Endometrial microvascular endothelial cells (primary cell): ENCODE data around the gene CLEC2L. TPM values are rescaled to one million over a fixed set of nuclear protein-coding genes. Genes with fewer than 3 reads are reported as not detected.

Experiments
- in situ Hi-C: cut with HindIII; loops from 2 replicates; pipeline ENCODE4 v1.10.0; 2017; ENCODE audit warnings: low sequenced_read_pairs, low pct_unique_long_range_greater_than_20kb; ENCODE audit errors: inconsistent ontology term
- total RNA-seq: library from RNA; depleted of rRNA; stranded (reverse); fragments of >200 nt; gene quantifications from one replicate; pipeline ENCODE4 v1.2.3, GENCODE V29; 2015; ENCODE audit errors: inconsistent ontology term

Gene CLEC2L
- total RNA-seq, 1 donor from 2014 or later, result not detected

DNA sequence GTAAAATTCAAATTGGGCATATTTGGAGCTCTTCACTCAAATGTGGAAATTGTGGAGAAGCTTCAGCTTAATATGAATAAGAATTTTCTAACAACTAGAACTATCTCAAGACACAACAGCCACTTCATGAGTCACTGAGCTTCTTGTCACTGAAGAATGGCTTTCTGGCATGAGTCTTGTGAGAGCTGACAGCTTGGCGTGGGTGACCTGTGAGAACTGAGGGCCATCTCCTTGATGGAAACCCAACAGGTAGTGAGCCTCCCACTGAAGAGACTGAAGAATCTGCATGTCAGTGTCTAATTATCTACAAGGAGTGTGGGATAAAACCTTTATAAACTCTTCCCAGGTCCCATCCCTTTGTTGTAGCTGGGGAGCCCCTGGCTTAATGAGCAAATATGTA is 66.0 kb downstream of the CLEC2L start:
- in situ Hi-C loops, result no loop called here

DNA sequence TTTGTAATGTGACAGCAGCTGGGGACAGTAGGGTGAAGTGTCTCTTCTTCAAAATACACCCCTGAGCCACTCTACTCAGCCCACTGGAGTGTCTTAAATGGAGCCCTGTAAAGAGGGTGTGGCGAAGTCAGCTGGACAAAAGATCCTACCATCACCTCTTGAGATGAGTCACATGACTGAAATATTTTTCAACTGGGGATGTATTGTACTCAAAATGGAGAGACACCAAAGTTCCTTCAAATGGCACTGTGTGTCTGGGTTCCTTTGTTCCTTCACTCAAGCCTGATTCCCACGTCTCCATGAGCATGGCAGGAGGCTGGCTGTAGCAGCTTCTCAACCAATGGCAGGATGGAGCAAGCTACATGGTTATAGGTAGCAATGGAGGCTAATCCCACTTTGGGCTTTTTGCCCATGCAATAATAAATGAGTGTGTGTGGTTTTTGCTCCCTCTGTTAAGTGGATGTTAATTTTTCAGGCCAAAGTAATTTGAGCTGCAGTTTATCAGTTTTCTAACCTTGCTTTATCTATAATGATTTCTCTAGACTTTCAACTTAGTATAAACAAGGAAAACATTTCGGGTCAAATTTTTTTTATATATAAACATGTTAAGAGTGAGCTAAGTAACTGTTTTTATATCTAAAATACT is 68.2 kb downstream of the CLEC2L start:
- in situ Hi-C loops, result no loop called here

DNA sequence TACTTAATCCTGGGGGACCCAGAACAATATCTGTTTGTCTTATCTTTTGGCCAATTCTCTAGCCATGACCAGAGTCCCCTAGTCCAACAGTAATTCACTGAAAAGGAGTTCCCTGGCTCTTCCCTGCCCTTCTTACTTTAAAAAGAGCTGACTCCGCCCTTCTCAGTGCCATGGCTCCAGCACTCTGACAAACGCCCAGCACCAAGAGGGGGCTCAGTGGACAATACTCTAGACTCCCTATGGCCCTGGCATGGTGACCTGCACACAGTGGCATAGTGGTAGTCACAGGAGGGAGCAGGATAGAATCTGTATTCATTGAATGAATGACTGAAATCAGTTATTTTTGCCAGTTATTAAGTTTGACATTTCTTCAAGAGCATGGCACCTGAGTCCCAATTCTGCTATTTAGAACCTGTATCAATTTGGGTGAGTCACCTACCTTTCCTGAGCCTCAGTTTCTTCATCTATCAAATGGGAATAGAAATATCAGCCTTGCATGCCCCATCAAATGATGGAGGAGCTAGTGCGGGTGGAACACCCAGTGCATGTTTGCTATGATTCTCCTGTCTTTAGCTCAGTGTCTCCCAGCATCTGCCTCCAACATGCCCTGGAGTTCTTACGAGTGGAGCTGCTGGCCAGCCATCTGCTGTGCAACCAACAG is 69.4 kb downstream of the CLEC2L start:
- in situ Hi-C loops, result no loop called here

- in situ Hi-C loops, result no loop called here
Observed at GRCh38 chr7:139594090-139594489, 70.6 kb downstream of the CLEC2L start.

Other genes with a start within 250 kb of the CLEC2L start
- 9.7 TPM for gene FMC1, start 182.3 kb upstream of the CLEC2L start, total RNA-seq
- 42.9 TPM for gene LUC7L2, start 163.8 kb upstream of the CLEC2L start, total RNA-seq
- not detected for gene KLRG2, start 40.0 kb upstream of the CLEC2L start, total RNA-seq